ENCODE measurements around the gene KCNJ1. TPM values are rescaled to one million over a fixed set of nuclear protein-coding genes. Genes with fewer than 3 reads are reported as not detected.

KCNJ1 gene
- total and polyA plus RNA-seq, 10 of the 15 experiments (the other 5 are each of a cell fraction or from before 2014, with no cell fraction given): not detected

DNA sequence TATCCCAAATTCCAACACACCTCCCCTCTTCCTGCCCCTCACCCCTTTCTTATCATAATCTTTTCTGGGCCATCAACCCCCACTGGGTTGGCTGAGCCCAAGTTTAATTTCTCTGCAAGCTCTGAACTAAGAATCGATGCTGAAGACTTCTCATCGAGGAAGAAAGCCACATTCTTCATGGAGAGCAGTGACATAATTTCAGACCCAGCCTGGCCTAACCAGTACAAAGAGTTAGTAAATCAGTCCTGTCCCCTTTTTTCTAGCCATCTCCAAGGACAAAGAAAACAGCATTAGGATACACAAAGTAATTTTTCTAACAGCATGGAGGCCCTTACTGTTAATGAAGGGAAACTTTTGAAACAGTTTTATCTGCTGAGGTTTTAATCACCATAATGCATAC, 45.0 kb downstream of the KCNJ1 start (continued):
- no peak for TF ChIP-seq NFYA (IDR thresholded peaks at IDR 0.05; ENCODE audit: borderline replicate concordance, low read depth, low read length)
- no peak for TF ChIP-seq NFIC (IDR thresholded peaks at IDR 0.05; ENCODE audit: low read depth, low read length)
- TF ChIP-seq FOXK2 (IDR thresholded peaks at IDR 0.05): no peak

GRCh38 chr11:128821556-128821955, 45.5 kb downstream of the KCNJ1 start:
- no peak for ATAC-seq
- intact Hi-C loops (cut with micrococcal nuclease; ENCODE audit: unreplicated experiment): no loop called here
- Histone ChIP-seq H3K4me2 (ENCODE audit: control insufficient read depth, insufficient read depth) (no peak overlapping the region), H3K9ac (ENCODE audit: control insufficient read depth, insufficient read depth, low read length) (no peak overlapping the region), H3K9me3 (replicated peaks; ENCODE audit: control insufficient read depth, insufficient read depth, low read length) (no peaks in the 10 kb centered on the region), H3K27me3 (replicated peaks in 1 of 2; ENCODE audit: control insufficient read depth in 2 of 2, insufficient read depth in 2 of 2, low read length in 1 of 2) (no peaks in the 10 kb centered on the region), H3K4me3 (no peak overlapping the region), H3K27ac (ENCODE audit: control insufficient read depth, insufficient read depth) (no peak overlapping the region), H3K79me2 (ENCODE audit: control insufficient read depth, insufficient read depth, low read length) (no peaks in the 10 kb centered on the region), H3K4me1 (ENCODE audit: control insufficient read depth, insufficient read depth, low read length) (no peaks in the 10 kb centered on the region), H2AFZ (ENCODE audit: control insufficient read depth, low read depth, low read length) (no peak overlapping the region), H3K36me3 (ENCODE audit: control insufficient read depth in 2 of 2, insufficient read depth in 2 of 2, low read length in 1 of 2) (no peaks in the 10 kb centered on the region), H4K20me1 (ENCODE audit: control insufficient read depth, insufficient read depth) (no peaks in the 10 kb centered on the region)
- no TSS peak for BruUV-seq (replicated peaks)
- SMC1A ChIA-PET (ENCODE audit: uncharacterized antibody, unreplicated experiment): interaction anchor here (1.2 to 1.7 kb wide), 5 partner anchors 9 to 650 kb away, joined by 3 to 5 read pairs (median 4); no protein-coding TSS in a partner anchor
- WGBS (ENCODE audit: insufficient coverage, insufficient replicate concordance, low lambda C conversion rate, missing lambda C conversion rate): 75% methylated on average over 4 of the region's 4 CpGs
- in situ Hi-C loops (cut with MboI): no loop called here
- FAIRE-seq: no peak
- CTCF ChIA-PET: interaction anchor here (0.9 to 1.9 kb wide), 3 partner anchors 9 to 191 kb away, joined by 4 to 10 read pairs (median 5); no protein-coding TSS in a partner anchor
- RAD21 ChIA-PET (ENCODE audit: unreplicated experiment): no interaction called here
- no peak for DNase-seq (ENCODE audit: low read depth, low spot score)
- POLR2A ChIA-PET: no interaction called here
- TF ChIP-seq IKZF1 (conservative IDR thresholded peaks at IDR 0.05) (no peak), HDAC6 (IDR thresholded peaks at IDR 0.05; ENCODE audit: unreplicated experiment) (no peak), ATF7 (IDR thresholded peaks at IDR 0.05; ENCODE audit: low read depth) (no peak), E2F8 (IDR thresholded peaks at IDR 0.05; ENCODE audit: low read depth, partially characterized antibody) (no peak), MTA2 (IDR thresholded peaks at IDR 0.05; ENCODE audit: low read depth) (no peak), MYC (IDR thresholded peaks at IDR 0.05; ENCODE audit: insufficient read depth, insufficient read length, insufficient replicate concordance, low read length, severe bottlenecking) (no peak), PML (IDR thresholded peaks at IDR 0.05; ENCODE audit: low read length) (no peak), SKIL (IDR thresholded peaks at IDR 0.05; ENCODE audit: low read depth, poor library complexity, severe bottlenecking) (no peak)
- TF ChIP-seq, protein P1, sequence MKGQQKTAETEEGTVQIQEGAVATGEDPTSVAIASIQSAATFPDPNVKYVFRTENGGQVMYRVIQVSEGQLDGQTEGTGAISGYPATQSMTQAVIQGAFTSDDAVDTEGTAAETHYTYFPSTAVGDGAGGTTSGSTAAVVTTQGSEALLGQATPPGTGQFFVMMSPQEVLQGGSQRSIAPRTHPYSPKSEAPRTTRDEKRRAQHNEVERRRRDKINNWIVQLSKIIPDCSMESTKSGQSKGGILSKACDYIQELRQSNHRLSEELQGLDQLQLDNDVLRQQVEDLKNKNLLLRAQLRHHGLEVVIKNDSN (IDR thresholded peaks at IDR 0.05; ENCODE audit: borderline replicate concordance, extremely low read length, insufficient read depth, low read depth, low read length): no peak
- TF ChIP-seq, protein P2, sequence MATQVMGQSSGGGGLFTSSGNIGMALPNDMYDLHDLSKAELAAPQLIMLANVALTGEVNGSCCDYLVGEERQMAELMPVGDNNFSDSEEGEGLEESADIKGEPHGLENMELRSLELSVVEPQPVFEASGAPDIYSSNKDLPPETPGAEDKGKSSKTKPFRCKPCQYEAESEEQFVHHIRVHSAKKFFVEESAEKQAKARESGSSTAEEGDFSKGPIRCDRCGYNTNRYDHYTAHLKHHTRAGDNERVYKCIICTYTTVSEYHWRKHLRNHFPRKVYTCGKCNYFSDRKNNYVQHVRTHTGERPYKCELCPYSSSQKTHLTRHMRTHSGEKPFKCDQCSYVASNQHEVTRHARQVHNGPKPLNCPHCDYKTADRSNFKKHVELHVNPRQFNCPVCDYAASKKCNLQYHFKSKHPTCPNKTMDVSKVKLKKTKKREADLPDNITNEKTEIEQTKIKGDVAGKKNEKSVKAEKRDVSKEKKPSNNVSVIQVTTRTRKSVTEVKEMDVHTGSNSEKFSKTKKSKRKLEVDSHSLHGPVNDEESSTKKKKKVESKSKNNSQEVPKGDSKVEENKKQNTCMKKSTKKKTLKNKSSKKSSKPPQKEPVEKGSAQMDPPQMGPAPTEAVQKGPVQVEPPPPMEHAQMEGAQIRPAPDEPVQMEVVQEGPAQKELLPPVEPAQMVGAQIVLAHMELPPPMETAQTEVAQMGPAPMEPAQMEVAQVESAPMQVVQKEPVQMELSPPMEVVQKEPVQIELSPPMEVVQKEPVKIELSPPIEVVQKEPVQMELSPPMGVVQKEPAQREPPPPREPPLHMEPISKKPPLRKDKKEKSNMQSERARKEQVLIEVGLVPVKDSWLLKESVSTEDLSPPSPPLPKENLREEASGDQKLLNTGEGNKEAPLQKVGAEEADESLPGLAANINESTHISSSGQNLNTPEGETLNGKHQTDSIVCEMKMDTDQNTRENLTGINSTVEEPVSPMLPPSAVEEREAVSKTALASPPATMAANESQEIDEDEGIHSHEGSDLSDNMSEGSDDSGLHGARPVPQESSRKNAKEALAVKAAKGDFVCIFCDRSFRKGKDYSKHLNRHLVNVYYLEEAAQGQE (IDR thresholded peaks at IDR 0.05; ENCODE audit: low read depth, low read length): no peak

All from GM12878 (cell line).